Stimulated activated CD4-positive, alpha-beta T cell treated with anti-CD3 and anti-CD28 coated beads, TNF-alpha, amount 100 ng/mL, for 24 hours (primary cell): ENCODE results near the gene TUBA3E.
"Not testable (repeated sequence)": the region's sequence is repeated elsewhere in the genome, so short reads cannot be mapped to it uniquely, and the experiment has no call there.

ENCODE experiments used
- DNase-seq, 3 experiments: peaks; one replicate each; pipeline ENCODE4 v3.0.0-alpha.2; 2020; ENCODE audit warnings: low read depth in 3 of 3

The TUBA3E gene

GRCh38 chr2:130143266-130144039, 54.8 kb downstream of the TUBA3E start:
- DNase-seq = not testable (repeated sequence)

GRCh38 chr2:130142396-130143265, 55.6 kb downstream of the TUBA3E start:
- DNase-seq = not testable (repeated sequence)
